H1 (cell line): Measurements from ENCODE around the gene IKZF2. TPM values are rescaled to one million over a fixed set of nuclear protein-coding genes. Genes with fewer than 3 reads are reported as not detected.

Experiments used
- SP4 ChIP-seq: IDR thresholded peaks from 2 replicates; pipeline ENCODE4 v1.6.1; 2012; ENCODE audit warnings: low read length, inconsistent platforms
- polyA plus RNA-seq, 7 experiments: library from polyadenylated mRNA; depleted of rRNA in 3 of 7; stranded (reverse) in 5 of 7; unstranded in 2 of 7; fragments of >200 nt in 5 of 7; fragments of 200-250 nt in 2 of 7; gene quantifications; 1 replicate in 5 of 7; 2 replicates in 1 of 7; 4 replicates in 1 of 7; pipeline versions ENCODE4 v1.2.1 to v1.2.3, GENCODE V29; 2011 to 2013; ENCODE audit warnings: missing spikeins in 2 of 7, mixed read lengths in 2 of 7
- total RNA-seq: library from RNA; stranded (reverse); fragmentation: NEBNext Ultra II Directional; extraction: Animal tissue kit (Norgen Biotek cat#: 25700); gene quantifications from 2 replicates; pipeline ENCODE4 v1.2.1, GENCODE V29; 2021

IKZF2 gene
- total and polyA plus RNA-seq, 2 of the 8 experiments (the other 6 are each of a cell fraction or from before 2014, with no cell fraction given), result 1.7 to 4.4 TPM

- TF ChIP-seq SP4, result no peak
These were observed 182.9 kb downstream of the IKZF2 start (continued) for GRCh38 chr2:212968284-212969081.
